SHP77 treated with DMSO at 0.1 percent for 48 hours (cell line): ENCODE measurements around the gene TMEM120B.
"Not testable (repeated sequence)": the region's sequence is repeated elsewhere in the genome, so short reads cannot be mapped to it uniquely, and the experiment has no call there.

Source experiments
- DNase-seq: peaks from one replicate; lab custom pipeline; 2025; lab: John Stamatoyannopoulos, UW

The TMEM120B gene

DNA sequence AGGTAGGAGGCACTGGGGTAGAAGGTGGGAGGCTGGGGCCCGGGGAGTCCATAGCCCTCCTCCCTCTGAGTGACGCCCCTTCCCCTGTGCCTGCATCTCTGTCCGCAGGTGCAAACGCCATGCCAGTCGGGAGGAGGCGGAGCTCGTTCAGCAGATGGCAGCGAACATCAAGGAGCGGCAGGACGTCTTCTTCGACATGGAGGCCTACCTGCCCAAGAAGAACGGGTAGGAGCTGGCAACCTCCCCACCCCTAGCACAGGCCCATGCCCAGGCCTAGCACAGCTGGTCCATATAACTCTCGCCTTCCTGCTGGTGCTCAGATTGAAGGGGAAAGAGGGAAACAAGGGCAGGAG lies 35.6 kb downstream of the TMEM120B start:
- DNase-seq, result no peak

DNA sequence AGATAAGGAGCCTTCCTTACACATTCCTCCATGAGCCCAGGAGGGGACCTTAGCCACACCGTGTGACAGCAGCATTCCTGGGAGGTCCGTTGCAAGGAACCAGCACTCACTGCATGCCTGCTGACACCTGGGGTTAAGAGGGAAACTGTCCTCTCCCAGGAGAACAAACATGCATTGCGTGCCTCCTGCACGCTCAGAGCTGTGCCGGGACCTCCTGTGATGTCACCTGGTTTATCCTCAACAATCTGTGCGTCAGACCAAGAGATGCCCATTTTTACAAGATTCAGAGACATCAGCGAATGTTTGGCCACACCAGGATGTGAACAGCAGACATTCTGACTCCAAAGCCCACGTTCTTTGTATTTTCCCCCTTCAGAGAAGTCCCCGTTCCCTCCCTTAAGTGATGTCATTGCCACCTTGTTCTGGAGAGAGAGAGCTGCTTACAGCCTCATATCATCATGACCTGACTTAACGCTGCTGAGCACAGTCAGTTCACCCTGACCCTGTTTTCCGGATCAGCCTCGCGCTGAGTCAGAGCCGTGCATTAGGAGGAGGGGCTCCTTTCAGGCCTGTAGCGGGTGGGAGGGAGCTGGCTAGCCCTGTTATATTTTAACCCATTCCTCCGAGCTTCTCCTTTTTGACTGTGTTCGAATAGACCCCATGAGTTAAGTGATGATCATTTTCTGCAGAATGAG lies 36.2 kb downstream of the TMEM120B start:
- DNase-seq, result no peak

DNA sequence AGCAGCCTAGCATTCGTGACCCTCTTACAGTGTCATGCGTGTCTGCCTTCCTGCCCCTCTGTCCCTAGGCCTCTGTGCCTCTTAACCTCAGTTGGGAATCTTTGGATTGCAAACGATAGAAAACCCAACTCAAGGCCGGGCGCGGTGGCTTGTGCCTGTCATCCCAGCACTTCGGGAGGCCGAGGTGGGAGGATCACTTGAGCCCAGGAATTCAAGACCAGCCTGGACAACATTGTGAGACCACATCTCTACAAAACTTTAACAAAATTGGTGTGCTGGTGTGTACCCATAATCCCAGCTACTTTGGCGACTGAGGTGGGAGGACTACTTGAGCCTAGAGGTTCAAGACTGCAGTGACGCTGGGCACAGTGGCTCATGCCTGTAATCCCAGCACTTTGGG lies 36.7 kb downstream of the TMEM120B start:
- DNase-seq, result no peak

DNA sequence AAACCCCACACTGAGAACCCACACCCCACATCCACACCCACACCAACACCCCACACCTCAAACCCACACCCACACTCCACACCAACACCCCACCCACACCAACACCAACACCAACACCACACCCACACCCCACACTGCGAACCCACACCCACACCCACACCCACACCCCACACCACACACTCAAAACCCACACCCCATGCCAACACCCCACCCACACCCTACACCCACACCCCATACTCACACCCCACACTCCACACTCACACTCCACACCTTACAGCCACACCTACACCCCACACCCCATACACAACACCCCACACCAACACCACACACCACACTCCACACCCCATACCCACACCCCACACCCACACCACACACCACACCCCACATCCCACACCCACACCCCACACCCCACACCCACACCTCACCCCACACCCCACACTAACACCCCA lies 38.0 kb downstream of the TMEM120B start:
- no peak for DNase-seq

DNA sequence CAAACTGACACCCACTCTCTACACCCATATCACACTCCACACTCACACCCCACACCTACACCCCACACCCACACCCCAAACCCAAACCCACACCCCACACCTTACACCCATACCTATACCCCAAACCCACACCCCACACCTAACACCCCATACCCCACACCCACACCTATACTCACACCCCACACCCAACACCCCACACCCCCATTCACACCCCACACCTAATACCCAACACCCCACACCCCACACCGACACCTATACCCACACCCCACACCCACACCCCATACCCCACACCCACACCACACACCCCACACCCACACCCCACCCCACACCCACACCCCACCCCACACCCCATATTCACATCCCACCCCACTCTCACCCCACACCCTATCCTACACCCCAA lies 38.5 kb downstream of the TMEM120B start:
- DNase-seq, result no peak

DNA sequence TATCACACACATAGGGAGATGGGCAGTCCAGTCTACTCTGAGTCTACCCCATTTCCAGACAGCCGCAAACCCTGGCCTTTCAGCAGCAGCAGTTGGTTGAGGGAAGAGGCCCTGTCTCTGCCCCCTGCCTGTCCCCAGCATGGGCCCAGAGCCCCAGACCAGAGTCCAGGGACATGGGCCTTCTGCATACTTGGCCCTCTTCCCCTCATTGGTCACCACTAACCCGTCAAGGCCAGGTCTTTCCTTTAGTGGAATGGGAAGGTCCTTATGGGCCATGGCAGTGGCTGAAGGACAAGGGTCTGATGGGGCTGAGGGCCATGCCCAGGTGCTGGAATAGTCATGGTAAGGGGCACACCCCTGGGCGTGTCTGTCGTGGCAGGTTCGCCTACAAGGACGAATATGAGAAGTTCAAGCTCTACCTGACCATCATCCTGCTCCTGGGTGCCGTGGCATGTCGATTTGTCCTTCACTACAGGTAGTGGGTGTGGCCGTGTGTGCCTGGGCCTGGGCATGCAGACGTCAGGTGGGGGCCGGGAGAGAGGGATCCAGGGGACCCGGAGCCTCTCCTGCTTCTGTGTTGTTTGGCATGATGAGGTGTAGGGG lies 39.3 kb downstream of the TMEM120B start:
- no peak for DNase-seq

DNA sequence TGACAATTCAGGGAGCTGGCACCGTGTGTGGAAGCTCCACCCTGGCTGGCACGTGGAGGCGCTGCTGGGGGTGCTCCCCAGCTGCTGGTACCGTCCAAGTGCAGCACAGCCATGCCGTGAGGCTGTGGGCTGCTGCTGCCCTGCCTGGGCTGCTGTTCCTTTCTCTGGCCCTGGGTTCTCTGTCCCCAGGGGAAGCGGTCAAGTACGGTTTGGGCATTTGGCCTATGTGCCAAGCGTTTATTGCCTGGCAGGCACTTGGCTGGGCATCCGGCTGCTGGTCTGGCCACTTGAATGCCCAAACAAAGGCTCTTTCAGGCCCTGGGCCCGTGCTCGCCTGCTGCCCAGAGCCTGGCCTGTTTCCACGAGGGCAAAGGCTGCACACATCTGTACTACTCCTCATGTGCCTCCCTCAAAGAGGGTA lies 41.3 kb downstream of the TMEM120B start:
- DNase-seq, result no peak

DNA sequence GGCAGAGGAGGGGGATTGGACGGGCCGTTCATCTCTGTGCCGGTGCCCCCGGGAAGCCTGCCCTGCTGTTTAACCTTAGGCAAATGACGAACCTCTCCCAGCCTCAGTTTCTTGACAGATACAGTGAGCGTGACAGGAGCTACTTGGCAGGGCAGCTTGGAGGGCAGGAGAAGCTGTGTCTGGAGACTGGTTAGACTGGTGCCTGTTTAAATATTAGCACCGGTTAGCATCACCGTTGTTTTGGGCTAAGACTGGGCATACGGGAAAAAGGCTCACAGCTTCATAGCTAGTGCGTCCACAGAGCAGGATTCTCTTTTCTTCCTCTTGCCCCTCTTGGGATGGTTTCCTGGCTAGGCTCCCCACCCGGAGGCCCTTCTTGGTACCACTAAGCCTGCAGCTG lies 42.3 kb downstream of the TMEM120B start:
- no peak for DNase-seq

DNA sequence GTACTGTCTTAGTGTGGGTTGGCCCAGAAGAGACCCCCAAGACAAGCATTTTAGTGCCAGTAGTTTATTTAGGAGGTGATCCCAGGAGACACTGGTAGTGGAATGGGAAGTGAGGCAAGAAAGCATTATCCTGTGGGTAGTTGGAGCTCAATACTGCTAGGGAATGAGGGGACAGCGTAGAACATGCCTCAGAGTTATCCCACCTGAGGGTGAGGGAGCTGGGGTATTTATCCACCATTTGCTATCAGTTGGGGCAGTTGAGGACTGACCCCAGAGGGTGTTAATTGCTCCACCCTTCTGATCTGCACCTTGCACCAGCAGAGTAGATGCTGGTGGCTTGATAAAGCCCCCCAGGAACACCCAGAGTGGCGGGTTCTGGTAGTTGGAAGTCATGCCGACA lies 43.0 kb downstream of the TMEM120B start:
- no peak for DNase-seq

DNA sequence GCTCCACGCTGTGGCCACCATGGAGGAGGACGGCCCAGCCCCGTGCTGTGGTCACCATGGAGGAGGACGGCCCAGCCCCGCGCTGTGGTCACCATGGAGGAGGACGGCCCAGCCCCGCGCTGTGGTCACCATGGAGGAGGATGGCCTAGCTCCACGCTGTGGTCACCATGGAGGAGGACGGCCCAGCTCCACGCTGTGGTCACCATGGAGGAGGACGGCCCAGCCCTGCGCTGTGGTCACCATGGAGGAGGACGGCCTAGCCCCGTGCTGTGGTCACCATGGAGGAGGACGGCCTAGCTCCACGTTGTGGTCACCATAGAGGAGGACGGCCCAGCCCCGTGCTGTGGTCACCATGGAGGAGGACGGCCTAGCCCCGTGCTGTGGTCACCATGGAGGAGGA lies 46.0 kb downstream of the TMEM120B start:
- not testable (repeated sequence) for DNase-seq

DNA sequence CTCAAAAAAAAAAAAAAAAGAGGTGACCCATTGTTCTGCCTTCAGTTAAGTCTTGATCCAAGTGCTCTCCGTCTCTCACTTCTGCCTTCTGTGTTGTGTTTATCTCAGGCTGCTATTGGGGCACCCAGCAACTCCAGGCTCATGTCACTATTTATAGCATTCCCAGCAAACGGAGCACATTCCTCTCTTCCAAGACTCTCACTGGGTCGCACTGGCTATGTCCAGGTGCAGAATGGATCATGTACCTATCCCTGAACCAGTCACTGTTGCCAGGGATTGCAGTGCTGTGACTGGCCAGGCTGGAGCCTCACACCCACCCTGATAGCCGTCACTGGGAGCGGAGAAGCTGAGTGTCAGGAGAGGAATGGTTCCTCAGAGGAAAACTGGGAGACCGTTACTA lies 49.7 kb downstream of the TMEM120B start:
- DNase-seq, result no peak

DNA sequence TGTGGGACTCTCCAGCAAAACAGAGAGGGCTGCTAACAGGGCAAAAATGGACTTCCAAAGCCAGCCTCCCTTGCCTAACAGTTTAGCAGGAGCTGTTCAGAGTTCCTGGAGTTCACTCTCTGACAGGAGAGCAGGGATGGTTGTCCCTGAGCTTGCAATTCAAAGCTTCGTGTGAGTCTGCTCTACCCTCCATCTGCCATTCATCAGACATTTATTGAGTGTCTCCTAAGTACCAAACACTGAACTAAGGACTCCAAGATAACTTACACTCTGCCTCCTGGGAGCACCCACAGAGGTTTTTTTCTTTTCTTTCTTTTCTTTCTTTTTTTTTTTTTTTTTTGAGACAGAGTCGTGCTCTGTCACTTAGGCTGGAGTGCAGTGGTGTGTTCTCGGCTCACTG lies 52.3 kb downstream of the TMEM120B start:
- no peak for DNase-seq

DNA sequence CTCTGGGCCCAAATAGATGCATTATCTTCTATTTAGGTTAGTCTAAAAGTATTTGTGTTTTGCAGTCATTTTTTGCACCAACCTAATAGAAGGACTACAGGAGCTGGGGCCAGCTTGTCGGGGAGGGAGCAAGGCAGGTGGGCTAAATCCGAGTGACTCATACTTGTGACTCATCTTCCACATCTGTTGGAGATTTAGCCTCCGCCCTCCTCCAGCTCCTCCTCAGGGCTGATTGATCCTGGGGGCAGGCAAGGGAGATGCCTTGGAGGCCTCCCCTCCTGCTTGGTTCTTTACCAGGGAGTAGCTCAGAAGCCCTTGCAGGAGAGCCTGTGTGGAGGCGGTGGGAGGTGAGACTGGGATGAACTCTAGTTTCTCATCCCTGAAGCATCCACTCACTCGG lies 53.0 kb downstream of the TMEM120B start:
- no peak for DNase-seq

DNA sequence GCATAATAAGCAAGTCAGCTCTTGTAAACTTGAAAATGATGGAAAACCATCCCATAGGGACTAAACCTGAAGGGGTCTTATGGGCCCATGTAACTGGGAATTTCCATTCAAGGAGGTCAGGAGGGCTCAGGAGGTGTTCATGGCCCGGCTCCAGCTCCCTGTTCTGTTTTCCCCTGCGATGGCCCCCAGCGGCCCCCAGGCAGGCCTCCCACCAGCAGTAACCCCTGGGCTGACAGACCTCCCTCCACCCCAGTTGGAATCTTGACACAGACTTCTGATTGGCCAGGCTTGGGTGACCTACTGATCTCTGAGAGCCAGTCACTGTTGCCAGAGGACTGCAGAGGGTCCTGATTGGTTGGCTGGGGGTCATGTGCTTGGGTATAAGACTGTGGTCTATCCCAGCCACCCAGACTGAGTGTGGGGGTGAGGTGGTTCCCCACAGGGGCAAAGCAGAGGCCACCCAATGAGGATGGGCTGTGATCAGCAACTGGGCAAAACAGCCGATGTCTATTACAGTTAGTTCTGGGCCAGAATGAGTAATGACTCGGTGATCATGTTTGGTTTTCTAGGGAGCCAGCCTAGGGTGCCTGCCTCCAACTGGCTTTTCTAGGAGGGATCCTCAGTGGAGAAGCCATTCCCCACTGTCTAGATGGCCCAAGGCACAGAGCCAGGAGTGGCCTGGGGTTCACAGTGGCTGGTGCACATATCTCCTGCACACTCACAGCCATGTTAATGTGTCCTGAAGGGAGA lies 53.9 kb downstream of the TMEM120B start:
- DNase-seq, result no peak

DNA sequence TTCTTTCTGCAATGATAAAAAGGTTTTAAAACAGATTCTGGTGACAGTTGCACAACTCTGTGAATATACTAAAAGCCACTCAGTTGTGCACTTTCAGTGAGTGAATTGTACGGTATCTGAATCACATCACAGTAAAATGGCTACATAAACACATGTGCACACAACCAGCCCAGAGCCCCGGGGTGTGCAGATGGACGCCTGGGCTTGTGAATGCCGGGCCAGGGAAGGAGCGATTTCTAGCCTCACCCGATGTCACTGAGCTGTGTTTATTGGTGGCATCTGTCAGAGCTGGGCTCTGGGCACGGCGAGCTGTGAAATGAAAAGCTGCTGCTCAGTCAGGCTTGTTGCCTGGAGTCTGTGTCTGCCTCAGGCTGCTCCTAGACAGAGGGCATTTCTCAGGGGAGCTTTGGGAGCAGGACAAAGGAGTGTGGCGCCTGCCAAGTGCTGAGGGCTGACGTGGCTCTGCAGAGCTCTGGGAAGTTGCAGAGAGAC lies 55.0 kb downstream of the TMEM120B start:
- DNase-seq, result no peak

DNA sequence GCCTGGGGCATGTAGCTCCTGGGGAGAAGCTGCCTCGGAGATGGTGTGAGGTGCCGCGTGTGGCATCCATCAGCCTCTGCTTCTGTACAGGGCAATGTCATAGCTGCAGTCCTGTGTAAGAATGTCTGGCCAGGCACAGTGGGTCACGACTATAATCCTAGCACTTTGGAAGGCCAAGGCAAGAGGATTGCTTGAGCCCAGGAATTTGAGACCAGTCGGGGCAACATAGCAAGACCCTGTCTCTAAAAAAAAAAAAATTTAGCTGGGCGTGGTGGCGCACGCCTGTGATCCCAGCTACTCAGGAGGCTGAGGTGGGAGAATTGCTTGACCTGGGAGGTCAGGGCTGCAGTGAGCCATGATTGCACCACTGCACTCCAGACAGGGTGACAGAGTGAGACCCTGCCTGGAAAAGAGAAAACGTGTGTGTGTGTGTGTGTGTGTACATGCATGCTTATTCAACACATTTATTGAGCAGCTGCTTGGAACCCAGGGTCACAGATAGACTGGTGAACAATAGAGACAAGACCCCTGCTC lies 56.8 kb downstream of the TMEM120B start:
- no peak for DNase-seq

DNA sequence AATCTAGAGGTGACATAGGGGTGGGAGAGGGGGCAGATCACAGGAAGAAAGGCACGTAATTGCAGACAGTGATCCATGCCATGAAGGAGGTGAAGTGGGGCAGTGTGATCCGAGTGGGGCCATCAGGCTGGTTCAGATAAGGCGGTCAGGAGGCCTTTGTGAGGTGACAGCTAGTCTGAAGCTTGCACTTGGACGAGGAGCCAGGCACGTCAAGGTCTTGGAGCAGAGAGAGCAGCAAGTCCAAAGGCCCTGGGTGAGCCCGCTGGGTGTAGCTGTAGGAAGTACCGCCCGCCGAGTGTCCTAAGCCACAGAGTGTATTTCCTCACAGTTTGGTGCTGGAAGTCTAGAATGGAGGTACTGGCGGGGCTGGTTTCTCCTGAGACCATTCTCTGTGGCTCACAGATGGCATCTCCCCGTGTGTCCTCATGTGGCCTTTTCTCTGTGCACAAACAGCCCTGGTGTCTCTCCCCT lies 57.3 kb downstream of the TMEM120B start:
- no peak for DNase-seq

DNA sequence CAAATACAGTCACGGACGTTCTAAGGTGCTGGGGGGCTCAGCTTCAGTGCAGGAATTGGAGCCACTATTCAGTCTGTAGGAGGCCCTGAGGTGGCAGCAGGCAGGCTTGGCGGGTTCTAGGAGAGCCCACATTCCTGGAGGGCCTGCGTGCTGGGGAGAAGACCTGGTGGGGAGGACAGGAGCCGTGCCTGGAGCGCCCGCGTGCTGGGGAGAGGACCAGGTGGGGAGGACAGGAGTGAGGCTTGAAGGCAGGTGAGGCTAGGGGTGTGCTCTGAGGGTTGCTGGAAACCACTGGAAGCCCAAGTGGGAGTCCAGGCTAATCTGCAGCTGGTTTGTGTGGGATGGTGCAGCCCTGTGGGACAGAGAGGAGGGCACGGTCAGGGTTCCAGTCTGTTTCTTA lies 57.8 kb downstream of the TMEM120B start:
- DNase-seq, result no peak

DNA sequence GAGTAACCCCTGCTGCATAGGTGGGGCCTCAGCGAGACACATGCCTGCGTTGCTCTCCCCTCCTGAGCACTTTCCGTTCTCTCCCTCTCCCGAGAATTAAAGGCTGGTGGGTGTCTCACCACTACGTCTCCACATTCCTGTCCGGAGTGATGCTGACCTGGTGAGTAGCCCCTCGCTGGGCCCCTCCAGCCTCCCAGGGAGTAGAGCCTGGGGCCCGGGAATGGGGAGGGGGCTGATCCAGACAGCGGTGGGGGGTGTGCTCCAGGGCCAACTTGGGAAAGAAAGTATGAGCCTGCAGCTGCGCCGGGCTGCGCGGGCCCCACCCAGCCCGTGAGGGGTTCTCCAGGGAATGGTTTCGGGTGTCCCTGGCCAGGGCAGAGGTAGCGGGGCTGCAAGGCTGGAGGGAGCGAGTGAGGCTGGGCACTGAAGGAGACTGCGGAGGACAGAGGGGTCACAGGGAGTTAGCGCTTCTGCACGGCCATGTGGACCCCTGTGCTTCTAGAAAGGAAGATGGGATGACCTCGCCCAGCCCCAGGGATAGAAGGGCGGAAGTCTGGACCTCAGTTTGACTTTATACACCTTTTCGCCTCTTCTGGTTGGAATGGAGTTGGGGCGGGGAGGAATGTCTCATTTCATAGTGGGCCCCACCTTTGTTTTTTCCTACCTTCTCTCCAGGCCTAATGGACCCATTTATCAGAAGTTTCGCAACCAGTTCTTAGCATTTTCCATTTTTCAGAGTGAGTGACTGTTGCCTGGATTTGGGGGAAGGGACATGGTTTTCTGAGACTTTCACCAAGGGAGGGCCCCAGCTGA lies 58.5 kb downstream of the TMEM120B start:
- no peak for DNase-seq

DNA sequence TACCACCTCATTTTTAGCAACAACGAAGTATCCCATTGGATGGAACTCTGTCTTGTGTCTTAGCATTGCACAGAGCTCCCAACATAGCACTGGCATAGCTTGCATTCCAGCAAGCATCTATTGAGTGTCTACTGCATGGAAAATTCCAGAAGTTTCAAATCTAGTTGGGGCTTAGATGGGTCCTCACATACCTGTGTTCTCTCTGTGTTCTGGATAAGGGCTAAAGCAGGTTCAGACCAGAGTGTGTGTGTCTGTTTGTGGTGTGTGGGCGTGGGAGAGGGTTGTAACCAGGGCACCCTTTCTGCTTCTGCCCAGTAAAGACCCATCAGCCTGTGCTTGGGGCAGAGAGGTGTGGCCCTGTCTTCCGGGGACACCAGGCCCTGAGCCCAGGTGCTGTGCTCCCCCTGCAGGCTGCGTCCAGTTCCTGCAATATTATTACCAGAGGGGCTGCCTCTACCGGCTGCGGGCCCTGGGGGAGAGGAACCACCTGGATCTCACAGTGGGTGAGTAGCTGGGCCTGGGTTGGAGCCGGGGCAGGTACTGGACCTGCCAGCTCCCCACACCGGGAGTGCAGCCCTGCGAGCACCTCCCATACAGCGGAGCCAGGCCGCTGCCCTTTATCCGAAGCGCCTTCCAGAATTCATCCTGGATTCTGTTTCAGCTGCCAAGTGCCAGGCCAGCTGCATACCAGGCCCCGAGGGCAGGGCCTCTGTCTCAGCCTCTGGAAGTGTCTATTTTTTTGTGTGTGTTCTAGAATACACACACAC lies 60.6 kb downstream of the TMEM120B start:
- peak; percentile 51 for DNase-seq

DNA sequence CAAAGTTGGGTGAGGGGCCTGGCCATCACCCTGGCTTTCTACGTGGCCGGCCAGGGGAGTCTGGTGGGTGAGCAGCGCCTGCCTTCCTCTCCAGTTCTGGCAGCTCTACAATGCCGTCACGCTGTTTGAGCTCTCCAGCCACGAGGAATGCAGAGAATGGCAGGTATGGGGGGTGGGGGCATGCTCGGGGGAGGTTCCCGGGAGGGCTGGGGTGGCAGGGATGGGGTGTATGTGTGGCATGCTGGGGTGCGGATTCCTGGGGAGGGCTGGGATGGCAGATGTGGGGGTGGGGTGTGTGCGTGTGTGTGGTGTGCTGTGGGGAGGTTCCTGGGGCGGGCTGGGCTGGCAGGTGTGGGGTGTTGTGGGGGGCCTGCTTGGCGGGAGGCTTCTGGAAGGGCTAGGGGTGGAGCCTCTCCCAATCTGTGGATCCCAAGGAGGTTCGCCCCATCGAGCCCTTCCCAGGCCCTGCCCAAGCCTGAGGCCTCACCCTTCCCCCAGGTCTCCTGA lies 62.5 kb downstream of the TMEM120B start:
- DNase-seq, result no peak
